GM12878 (cell line): ENCODE results near the gene IGF2BP2. TPM values are rescaled to one million over a fixed set of nuclear protein-coding genes. Genes with fewer than 3 reads are reported as not detected.

Source experiments
- BCL11A ChIP-seq: IDR thresholded peaks from 2 replicates; pipeline ENCODE4 v1.6.1; 2011; ENCODE audit warnings: low read depth, low read length
- BHLHE40 ChIP-seq, 2 experiments: fragments of 450-650 bp in 1 of 2; IDR thresholded peaks; 2 replicates each; pipeline ENCODE4 v1.6.1; 2011 to 2017; ENCODE audit warnings: low read depth in 2 of 2, borderline replicate concordance in 1 of 2, improper control_type of control experiment in 1 of 2, low read length in 1 of 2, mild to moderate bottlenecking in 1 of 2
- DPF2 ChIP-seq: fragments of 450-650 bp; IDR thresholded peaks from 2 replicates; pipeline ENCODE4 v1.6.1; 2017; ENCODE audit warnings: mild to moderate bottlenecking
- EGR1 ChIP-seq, 2 experiments: IDR thresholded peaks; 1 replicate in 1 of 2; 2 replicates in 1 of 2; pipeline ENCODE4 v1.6.1; 2011 to 2012; ENCODE audit warnings: low read depth in 2 of 2, low read length in 2 of 2, borderline replicate concordance in 1 of 2, mild to moderate bottlenecking in 1 of 2, moderate library complexity in 1 of 2
- ETV6 ChIP-seq, 2 experiments: fragments of 450-650 bp in 1 of 2; IDR thresholded peaks in 1 of 2; conservative IDR thresholded peaks in 1 of 2; 2 replicates each; pipeline ENCODE4 v1.6.1; 2014; ENCODE audit warnings: antibody characterized with exemption in 1 of 2, borderline replicate concordance in 1 of 2, low read depth in 1 of 2, mild to moderate bottlenecking in 1 of 2, moderate library complexity in 1 of 2
- EZH2 ChIP-seq: IDR thresholded peaks from 2 replicates; pipeline ENCODE4 v1.6.1; 2012; ENCODE audit warnings: low read depth, mild to moderate bottlenecking, control low read depth, inconsistent platforms, low read length, borderline replicate concordance; ENCODE audit not compliant: control insufficient read depth
- FOS ChIP-seq: IDR thresholded peaks from 3 replicates; pipeline ENCODE4 v1.6.1; 2011; ENCODE audit warnings: borderline replicate concordance; ENCODE audit not compliant: insufficient read length; ENCODE audit errors: extremely low read depth
- FOXM1 ChIP-seq: IDR thresholded peaks from 2 replicates; pipeline ENCODE4 v1.6.1; 2012; ENCODE audit warnings: low read depth, mild to moderate bottlenecking, inconsistent platforms, low read length, moderate library complexity
- HCFC1 ChIP-seq: fragments of 150-350 bp; IDR thresholded peaks from 2 replicates; pipeline ENCODE4 v1.6.1; 2014; ENCODE audit warnings: low read length
- HDAC2 ChIP-seq: fragments of 200-600 bp; sonication (generic); IDR thresholded peaks from 2 replicates; pipeline ENCODE4 v1.6.1; 2017
- MYB ChIP-seq: fragments of 150-350 bp; IDR thresholded peaks from 2 replicates; pipeline ENCODE4 v1.6.1; 2014; ENCODE audit warnings: mild to moderate bottlenecking, low read depth, low read length, borderline replicate concordance
- NFYA ChIP-seq: IDR thresholded peaks from 2 replicates; pipeline ENCODE4 v1.6.1; 2011; ENCODE audit warnings: low read depth, mild to moderate bottlenecking, low read length, improper control_type of control experiment, borderline replicate concordance
- NR2C1 ChIP-seq: fragments of 450-650 bp; IDR thresholded peaks from 2 replicates; pipeline ENCODE4 v1.6.1; 2017; ENCODE audit warnings: antibody characterized with exemption, mild to moderate bottlenecking, moderate library complexity
- PAX5 ChIP-seq: IDR thresholded peaks from 2 replicates; pipeline ENCODE4 v1.6.1; 2011; ENCODE audit warnings: low read depth, low read length, borderline replicate concordance
- RAD21 ChIP-seq: IDR thresholded peaks from 2 replicates; pipeline ENCODE4 v1.6.1; 2011; ENCODE audit warnings: mild to moderate bottlenecking, low read depth, low read length, moderate library complexity; ENCODE audit not compliant: insufficient read depth
- RUNX3 ChIP-seq: IDR thresholded peaks from 2 replicates; pipeline ENCODE4 v1.6.1; 2012; ENCODE audit warnings: low read length, inconsistent platforms
- SMAD1 ChIP-seq: fragments of 450-650 bp; IDR thresholded peaks from 2 replicates; pipeline ENCODE4 v1.6.1; 2018; ENCODE audit warnings: mild to moderate bottlenecking, low read depth; ENCODE audit not compliant: partially characterized antibody
- SP1 ChIP-seq: IDR thresholded peaks from one replicate; pipeline ENCODE4 v1.6.1; 2011; ENCODE audit warnings: low read depth, low read length
- SPI1 ChIP-seq: IDR thresholded peaks from 2 replicates; pipeline ENCODE4 v1.6.1; 2011; ENCODE audit warnings: low read depth, mild to moderate bottlenecking, low read length, moderate library complexity, borderline replicate concordance; ENCODE audit not compliant: insufficient read depth
- SUZ12 ChIP-seq: fragments of 200-600 bp; sonication (generic); IDR thresholded peaks from one replicate; pipeline ENCODE4 v1.6.1; 2018; ENCODE audit warnings: antibody characterized with exemption, mild to moderate bottlenecking; ENCODE audit not compliant: unreplicated experiment
- TARDBP ChIP-seq: IDR thresholded peaks from 2 replicates; pipeline ENCODE4 v1.6.1; 2016; ENCODE audit warnings: borderline replicate concordance
- ZNF274 ChIP-seq: IDR thresholded peaks from one replicate; pipeline ENCODE4 v1.8.0; 2011; ENCODE audit not compliant: insufficient read length, insufficient read depth
- ZNF384 ChIP-seq: IDR thresholded peaks from 2 replicates; pipeline ENCODE4 v1.6.1; 2012; ENCODE audit warnings: low read depth, mild to moderate bottlenecking, low read length, improper control_type of control experiment, borderline replicate concordance
- polyA plus RNA-seq, 11 experiments: library from polyadenylated mRNA; depleted of rRNA in 4 of 11; unstranded in 6 of 11; stranded (reverse) in 5 of 11; fragments of >200 nt; fragmentation: Nextera tagmentation in 4 of 11; fragmentation: Illumina TruSeq in 1 of 11; extraction: Ambion mirVana in 4 of 11; extraction: Trizol in 1 of 11; gene quantifications; 1 replicate in 1 of 11; 2 replicates in 10 of 11; pipeline versions ENCODE4 v1.2.1 to v1.2.3, GENCODE V29; 2011 to 2016; ENCODE audit warnings: inconsistent platforms in 2 of 11, missing spikeins in 2 of 11, low read depth in 1 of 11
- total RNA-seq, 4 experiments: library from RNA; depleted of rRNA in 3 of 4; stranded (reverse); fragments of >200 nt in 3 of 4; fragmentation: Illumina TruSeq in 1 of 4; extraction: Trizol in 1 of 4; gene quantifications; 2 replicates each; pipeline versions ENCODE4 v1.2.1 to v1.2.3, GENCODE V29; 2013 to 2021
- TF ChIP-seq, protein P1 (sequence below): fragments of 450-650 bp; IDR thresholded peaks from 2 replicates; pipeline ENCODE4 v1.6.1; 2014; ENCODE audit warnings: mild to moderate bottlenecking
- TF ChIP-seq, protein P2 (sequence below): IDR thresholded peaks from 2 replicates; pipeline ENCODE4 v1.6.1; 2011; ENCODE audit warnings: low read depth, low read length, improper control_type of control experiment, borderline replicate concordance
- TF ChIP-seq, protein P3 (sequence below): fragments of 450-650 bp; formaldehyde crosslinking; IDR thresholded peaks from 2 replicates; pipeline ENCODE4 v1.4.0; 2022; ENCODE audit warnings: mild to moderate bottlenecking, moderate library complexity

Gene IGF2BP2
- total and polyA plus RNA-seq, 10 of the 15 experiments (the other 5 are each of a cell fraction or from before 2014, with no cell fraction given): 0.25 to 0.72 TPM; not detected in 8

DNA sequence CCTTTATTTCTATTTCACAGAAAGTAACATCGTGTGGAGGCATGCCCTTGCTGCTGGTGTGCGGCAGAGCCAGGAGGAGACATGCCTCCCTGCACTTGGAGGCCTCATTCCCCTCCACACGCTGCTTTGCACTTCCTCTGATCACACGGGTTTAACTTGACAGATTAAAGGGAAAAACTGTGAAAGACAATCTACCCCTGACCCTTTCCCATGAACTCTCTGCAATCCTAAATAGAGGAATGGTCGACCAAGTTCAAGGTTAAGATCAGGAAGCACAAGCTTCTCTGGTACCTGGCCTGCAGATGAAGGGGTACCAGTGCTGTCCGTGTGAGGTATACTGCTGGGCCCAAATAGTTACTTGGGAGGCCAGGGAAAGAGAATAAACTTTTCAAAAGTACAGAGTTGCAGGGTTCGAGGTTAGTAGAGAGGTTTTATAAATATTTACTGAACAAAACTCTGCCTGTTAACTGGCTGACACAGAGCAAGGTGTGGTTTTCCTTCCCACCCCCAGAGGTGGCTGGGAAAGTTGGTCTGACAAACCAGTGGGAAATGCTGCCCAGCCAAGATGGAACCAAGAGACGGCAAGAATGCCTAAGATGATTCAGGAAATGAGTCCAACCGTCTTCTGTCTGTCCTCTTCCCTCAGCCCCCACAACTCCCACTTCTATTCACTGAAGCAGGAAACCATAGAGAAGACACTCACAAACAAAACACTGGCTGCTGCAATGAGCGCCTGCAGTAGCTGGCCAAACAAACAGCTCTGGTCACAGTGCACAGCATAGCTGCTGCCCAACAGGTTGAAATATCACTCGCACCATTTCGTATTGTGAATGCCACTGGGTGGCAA is 79.6 kb downstream of the IGF2BP2 start (continued):
- TF ChIP-seq, protein P1, sequence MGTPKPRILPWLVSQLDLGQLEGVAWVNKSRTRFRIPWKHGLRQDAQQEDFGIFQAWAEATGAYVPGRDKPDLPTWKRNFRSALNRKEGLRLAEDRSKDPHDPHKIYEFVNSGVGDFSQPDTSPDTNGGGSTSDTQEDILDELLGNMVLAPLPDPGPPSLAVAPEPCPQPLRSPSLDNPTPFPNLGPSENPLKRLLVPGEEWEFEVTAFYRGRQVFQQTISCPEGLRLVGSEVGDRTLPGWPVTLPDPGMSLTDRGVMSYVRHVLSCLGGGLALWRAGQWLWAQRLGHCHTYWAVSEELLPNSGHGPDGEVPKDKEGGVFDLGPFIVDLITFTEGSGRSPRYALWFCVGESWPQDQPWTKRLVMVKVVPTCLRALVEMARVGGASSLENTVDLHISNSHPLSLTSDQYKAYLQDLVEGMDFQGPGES: no peak
- TF ChIP-seq DPF2 (no peak), RUNX3 (peak; percentile 58), HDAC2 (no peak), SUZ12 (no peak), BHLHE40 (IDR thresholded peaks at IDR 0.05; ENCODE audit: borderline replicate concordance in 1 of 2, low read depth in 2 of 2, low read length in 1 of 2) (no peak), BCL11A (peak; percentile 31; the same call in 1 of the 2 replicates), EGR1 (IDR thresholded peaks at IDR 0.05; ENCODE audit: borderline replicate concordance in 1 of 2, low read depth in 2 of 2, low read length in 2 of 2) (0 out of 3 replicates have a peak, but pooled peaks of 1 of the 2 experiments have one; percentile 35), ETV6 (conservative IDR thresholded peaks at IDR 0.05 in 1 of 2, IDR thresholded peaks at IDR 0.05 in 1 of 2; ENCODE audit: borderline replicate concordance in 1 of 2, low read depth in 1 of 2) (peak in 1 of 2 experiments; percentile 65; a peak in 1 of 4 replicates), PAX5 (peak; percentile 86; the same call in 1 of the 2 replicates), HCFC1 (no peak), FOXM1 (no peak), NFYA (no peak), TARDBP (no peak), NR2C1 (no peak), SP1 (no peak), ZNF384 (no peak), EZH2 (no peak), SPI1 (0 out of 2 replicates have a peak, but pooled peaks have one; percentile 19), SMAD1 (no peak), FOS (no peak), ZNF274 (no peak), MYB (no peak), RAD21 (no peak)
- TF ChIP-seq, protein P2, sequence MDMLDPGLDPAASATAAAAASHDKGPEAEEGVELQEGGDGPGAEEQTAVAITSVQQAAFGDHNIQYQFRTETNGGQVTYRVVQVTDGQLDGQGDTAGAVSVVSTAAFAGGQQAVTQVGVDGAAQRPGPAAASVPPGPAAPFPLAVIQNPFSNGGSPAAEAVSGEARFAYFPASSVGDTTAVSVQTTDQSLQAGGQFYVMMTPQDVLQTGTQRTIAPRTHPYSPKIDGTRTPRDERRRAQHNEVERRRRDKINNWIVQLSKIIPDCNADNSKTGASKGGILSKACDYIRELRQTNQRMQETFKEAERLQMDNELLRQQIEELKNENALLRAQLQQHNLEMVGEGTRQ: no peak
- TF ChIP-seq, protein P3, sequence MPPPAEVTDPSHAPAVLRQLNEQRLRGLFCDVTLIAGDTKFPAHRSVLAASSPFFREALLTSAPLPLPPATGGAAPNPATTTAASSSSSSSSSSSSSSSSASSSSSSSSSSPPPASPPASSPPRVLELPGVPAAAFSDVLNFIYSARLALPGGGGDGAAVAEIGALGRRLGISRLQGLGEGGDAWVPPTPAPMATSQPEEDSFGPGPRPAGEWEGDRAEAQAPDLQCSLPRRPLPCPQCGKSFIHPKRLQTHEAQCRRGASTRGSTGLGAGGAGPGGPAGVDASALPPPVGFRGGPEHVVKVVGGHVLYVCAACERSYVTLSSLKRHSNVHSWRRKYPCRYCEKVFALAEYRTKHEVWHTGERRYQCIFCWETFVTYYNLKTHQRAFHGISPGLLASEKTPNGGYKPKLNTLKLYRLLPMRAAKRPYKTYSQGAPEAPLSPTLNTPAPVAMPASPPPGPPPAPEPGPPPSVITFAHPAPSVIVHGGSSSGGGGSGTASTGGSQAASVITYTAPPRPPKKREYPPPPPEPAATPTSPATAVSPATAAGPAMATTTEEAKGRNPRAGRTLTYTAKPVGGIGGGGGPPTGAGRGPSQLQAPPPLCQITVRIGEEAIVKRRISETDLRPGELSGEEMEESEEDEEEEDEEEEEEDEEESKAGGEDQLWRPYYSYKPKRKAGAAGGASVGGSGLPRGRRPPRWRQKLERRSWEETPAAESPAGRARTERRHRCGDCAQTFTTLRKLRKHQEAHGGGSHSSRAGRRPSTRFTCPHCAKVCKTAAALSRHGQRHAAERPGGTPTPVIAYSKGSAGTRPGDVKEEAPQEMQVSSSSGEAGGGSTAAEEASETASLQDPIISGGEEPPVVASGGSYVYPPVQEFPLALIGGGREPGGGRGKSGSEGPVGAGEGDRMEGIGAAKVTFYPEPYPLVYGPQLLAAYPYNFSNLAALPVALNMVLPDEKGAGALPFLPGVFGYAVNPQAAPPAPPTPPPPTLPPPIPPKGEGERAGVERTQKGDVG (CRISPR knock-in tag): no peak
